Hepatocyte (in vitro differentiated cells): ENCODE measurements around the gene CCDC39.

Source experiments
- EZH2 ChIP-seq: fragments of 200-600 bp; sonication (generic); IDR thresholded peaks from 2 replicates; pipeline ENCODE4 v1.6.1; 2016; ENCODE audit warnings: antibody characterized with exemption, mild to moderate bottlenecking, borderline replicate concordance
- EZH2phosphoT487 ChIP-seq: fragments of 200-600 bp; sonication (generic); IDR thresholded peaks from one replicate; pipeline ENCODE4 v1.6.1; 2018; ENCODE audit warnings: antibody characterized with exemption, mild to moderate bottlenecking, low read depth, moderate library complexity; ENCODE audit not compliant: unreplicated experiment, severe bottlenecking
- TF ChIP-seq, protein P1 (sequence below): fragments of 200-600 bp; sonication (generic); IDR thresholded peaks from 2 replicates; pipeline ENCODE4 v1.5.1; 2016; ENCODE audit warnings: antibody characterized with exemption, mild to moderate bottlenecking; ENCODE audit not compliant: poor library complexity

DNA sequence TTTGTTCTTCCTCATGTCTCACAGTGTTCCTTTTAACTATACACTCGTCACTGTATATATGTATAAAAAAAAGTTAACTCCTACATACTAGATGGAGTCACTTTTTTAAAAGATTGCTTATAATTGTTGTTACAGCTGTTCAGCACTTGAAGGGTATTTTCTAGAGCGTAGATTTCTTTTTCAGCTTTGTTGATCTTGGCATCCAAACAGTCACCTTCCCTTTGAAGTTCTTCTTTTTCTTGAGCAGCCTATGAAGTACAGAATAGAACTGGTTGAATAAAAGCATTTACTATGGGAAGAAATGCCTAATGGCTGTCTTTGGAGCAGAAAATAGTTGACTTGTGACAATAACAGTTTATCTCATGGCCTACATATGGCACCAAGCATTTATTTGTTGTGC is 59.6 kb downstream of the CCDC39 start:
- TF ChIP-seq, protein P1, sequence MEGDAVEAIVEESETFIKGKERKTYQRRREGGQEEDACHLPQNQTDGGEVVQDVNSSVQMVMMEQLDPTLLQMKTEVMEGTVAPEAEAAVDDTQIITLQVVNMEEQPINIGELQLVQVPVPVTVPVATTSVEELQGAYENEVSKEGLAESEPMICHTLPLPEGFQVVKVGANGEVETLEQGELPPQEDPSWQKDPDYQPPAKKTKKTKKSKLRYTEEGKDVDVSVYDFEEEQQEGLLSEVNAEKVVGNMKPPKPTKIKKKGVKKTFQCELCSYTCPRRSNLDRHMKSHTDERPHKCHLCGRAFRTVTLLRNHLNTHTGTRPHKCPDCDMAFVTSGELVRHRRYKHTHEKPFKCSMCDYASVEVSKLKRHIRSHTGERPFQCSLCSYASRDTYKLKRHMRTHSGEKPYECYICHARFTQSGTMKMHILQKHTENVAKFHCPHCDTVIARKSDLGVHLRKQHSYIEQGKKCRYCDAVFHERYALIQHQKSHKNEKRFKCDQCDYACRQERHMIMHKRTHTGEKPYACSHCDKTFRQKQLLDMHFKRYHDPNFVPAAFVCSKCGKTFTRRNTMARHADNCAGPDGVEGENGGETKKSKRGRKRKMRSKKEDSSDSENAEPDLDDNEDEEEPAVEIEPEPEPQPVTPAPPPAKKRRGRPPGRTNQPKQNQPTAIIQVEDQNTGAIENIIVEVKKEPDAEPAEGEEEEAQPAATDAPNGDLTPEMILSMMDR, result no peak
- TF ChIP-seq EZH2 (no peak), EZH2phosphoT487 (no peak)
